Measurements from ENCODE around the gene ABHD5. TPM values are rescaled to one million over a fixed set of nuclear protein-coding genes. Genes with fewer than 3 reads are reported as not detected.

Gene ABHD5
- total and polyA plus RNA-seq, 10 of the 15 experiments (the other 5 are each of a cell fraction or from before 2014, with no cell fraction given) = 5.5 to 24.4 (median 9.5) TPM

DNA sequence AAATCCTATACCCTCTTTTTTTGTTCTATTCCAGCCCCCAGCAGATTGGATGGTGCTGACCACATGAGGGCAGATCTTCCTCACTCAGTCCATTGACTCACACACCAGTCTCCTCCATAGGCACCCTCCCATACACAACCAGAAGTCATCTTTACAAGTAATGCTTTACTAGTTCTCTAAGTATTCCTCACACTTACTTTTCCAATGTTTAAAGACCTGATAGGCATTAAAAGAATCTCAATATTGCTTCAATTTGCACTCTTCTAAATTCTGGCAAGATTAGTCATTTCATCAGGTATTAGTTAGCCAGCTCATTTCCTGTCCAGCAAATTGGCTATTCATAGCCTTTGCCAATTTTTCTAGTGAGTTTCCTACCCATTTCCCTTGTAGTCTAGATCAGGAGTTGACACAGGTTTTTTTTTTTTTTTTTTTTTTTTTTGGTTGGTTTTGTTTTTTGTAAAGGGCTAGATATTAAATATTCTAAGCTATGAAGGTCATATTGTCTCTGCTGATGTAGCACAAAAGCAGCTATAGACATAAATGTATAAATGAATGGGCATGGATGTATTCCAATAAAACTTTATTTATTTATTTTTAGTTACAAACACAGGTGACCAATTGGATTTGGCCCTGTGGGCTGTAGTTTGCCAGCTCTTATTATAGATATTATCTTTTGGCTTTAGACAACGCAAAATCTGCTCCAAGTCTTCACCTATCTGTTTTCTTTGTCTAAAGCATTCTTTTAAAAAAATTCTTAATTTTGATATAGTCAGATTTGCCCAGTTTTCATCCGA is 76.1 kb downstream of the ABHD5 start:
- no TSS peak for BruUV-seq (replicated peaks)
- intact Hi-C loops (cut with micrococcal nuclease; ENCODE audit: unreplicated experiment) = loop anchor here (10.0 kb wide), 1 partner anchor 228 kb away; no protein-coding TSS in a partner anchor
- ChIA-PET SMC1A (ENCODE audit: uncharacterized antibody, unreplicated experiment) (interaction anchor here (0.6 to 1.1 kb wide), 5 partner anchors 30 to 468 kb away, joined by 3 to 4 read pairs (median 3); no protein-coding TSS in a partner anchor), POLR2A (interaction anchor here (0.7 kb wide), 1 partner anchor 27 kb away, joined by 3 read pairs; no protein-coding TSS in a partner anchor), CTCF (interaction anchor here (0.6 to 3.8 kb wide), 5 partner anchors 12 to 502 kb away, joined by 3 to 24 read pairs (median 4); no protein-coding TSS in a partner anchor), RAD21 (ENCODE audit: unreplicated experiment) (interaction anchor here (0.6 to 0.7 kb wide), 3 partner anchors 13 to 28 kb away, joined by 3 read pairs; no protein-coding TSS in a partner anchor)
- Histone ChIP-seq H3K4me1 (ENCODE audit: control insufficient read depth, insufficient read depth, low read length) (no peaks in the 10 kb centered on the region), H3K79me2 (ENCODE audit: control insufficient read depth, insufficient read depth, low read length) (no peaks in the 10 kb centered on the region), H3K36me3 (ENCODE audit: control insufficient read depth in 2 of 2, insufficient read depth in 2 of 2, low read length in 1 of 2) (no peaks in the 10 kb centered on the region), H3K4me3 (no peak overlapping the region), H3K9me3 (replicated peaks; ENCODE audit: control insufficient read depth, insufficient read depth, low read length) (no peaks in the 10 kb centered on the region), H3K4me2 (ENCODE audit: control insufficient read depth, insufficient read depth) (no peak overlapping the region), H3K27ac (ENCODE audit: control insufficient read depth, insufficient read depth) (no peak overlapping the region), H3K27me3 (replicated peaks in 1 of 2; ENCODE audit: control insufficient read depth in 2 of 2, insufficient read depth in 2 of 2, low read length in 1 of 2) (no peaks in the 10 kb centered on the region; a peak in 3 of 4 replicates), H2AFZ (ENCODE audit: control insufficient read depth, low read depth, low read length) (no peak overlapping the region), H3K9ac (ENCODE audit: control insufficient read depth, insufficient read depth, low read length) (no peak overlapping the region), H4K20me1 (ENCODE audit: control insufficient read depth, insufficient read depth) (no peaks in the 10 kb centered on the region)
- 13% methylated on average over 2 of the region's 2 CpGs for WGBS (ENCODE audit: insufficient coverage, insufficient replicate concordance, low lambda C conversion rate, missing lambda C conversion rate)
- ATAC-seq = no peak
- DNase-seq (ENCODE audit: low read depth, low spot score) = no peak
- TF ChIP-seq BCL3 (IDR thresholded peaks at IDR 0.05; ENCODE audit: borderline replicate concordance, insufficient read depth, low read depth, low read length, poor library complexity, severe bottlenecking) (no peak), NRF1 (conservative IDR thresholded peaks at IDR 0.05; ENCODE audit: low read depth, low read length) (no peak), CHD2 (IDR thresholded peaks at IDR 0.05; ENCODE audit: borderline replicate concordance, low read depth, low read length) (no peak)
- no peak for FAIRE-seq
- in situ Hi-C loops (cut with MboI) = loop anchor here (5.0 kb wide), 1 partner anchor 430 kb away; no protein-coding TSS in a partner anchor

Measured in GM12878 (cell line).